Right ventricle myocardium inferior (tissue), 1 donor: ENCODE results near the gene VPS52. TPM values are rescaled to one million over a fixed set of nuclear protein-coding genes. Genes with fewer than 3 reads are reported as not detected.
"Not testable (repeated sequence)": the region's sequence is repeated elsewhere in the genome, so short reads cannot be mapped to it uniquely, and the experiment has no call there.

Source experiments
- ATAC-seq: fragments of 200-7000 bp; cut with Tn5 transposase; one replicate; pipeline ENCODE4 v1.9.1; 2020; ENCODE audit warnings: mild to moderate bottlenecking, moderate library complexity
- DNase-seq: peaks from one replicate; pipeline ENCODE4 v3.0.0; 2021; ENCODE audit errors: missing footprints
- intact Hi-C: fragments of 100-400 bp; cut with DNase I; formaldehyde crosslinking; loops from one replicate; pipeline ENCODE4 v1.11.0; 2022
- total RNA-seq: library from RNA; stranded (reverse); fragmentation: NEBNext Ultra II Directional; extraction: Animal tissue kit (Norgen Biotek cat#: 25700); gene quantifications from one replicate; pipeline ENCODE4 v1.2.1, GENCODE V29; 2021
- donor health status: DM: no; HTN: yes; CAD: no; lungs with severe emphysema.

Gene VPS52
- total RNA-seq, 1 donor from 2014 or later: 31.4 TPM

GRCh38 chr6:33288921-33289783 lies 17.5 kb upstream of the VPS52 start, which contains the start of the genes PFDN6 and WDR46:
Gene PFDN6, plus strand, starts transcription at chr6:33289601. Its CDS starts 256 bp downstream, at chr6:33289857.
Gene WDR46, minus strand, starts transcription at chr6:33289239. Its CDS starts 69 bp downstream, at chr6:33289170.
- intact Hi-C loops: loop anchor here (10.0 kb wide), 1 partner anchor 126 kb away; the partner anchor contains the start of genes CUTA and PHF1
- DNase-seq: peak; percentile 86
- peak; percentile 95 for ATAC-seq

- DNase-seq (no peak), ATAC-seq (no peak)
- intact Hi-C loops: loop anchor here (10.0 kb wide), 1 partner anchor 126 kb away; the partner anchor contains the start of genes CUTA and PHF1
These were observed 16.7 kb upstream of the VPS52 start for GRCh38 chr6:33288141-33288920.

DNA sequence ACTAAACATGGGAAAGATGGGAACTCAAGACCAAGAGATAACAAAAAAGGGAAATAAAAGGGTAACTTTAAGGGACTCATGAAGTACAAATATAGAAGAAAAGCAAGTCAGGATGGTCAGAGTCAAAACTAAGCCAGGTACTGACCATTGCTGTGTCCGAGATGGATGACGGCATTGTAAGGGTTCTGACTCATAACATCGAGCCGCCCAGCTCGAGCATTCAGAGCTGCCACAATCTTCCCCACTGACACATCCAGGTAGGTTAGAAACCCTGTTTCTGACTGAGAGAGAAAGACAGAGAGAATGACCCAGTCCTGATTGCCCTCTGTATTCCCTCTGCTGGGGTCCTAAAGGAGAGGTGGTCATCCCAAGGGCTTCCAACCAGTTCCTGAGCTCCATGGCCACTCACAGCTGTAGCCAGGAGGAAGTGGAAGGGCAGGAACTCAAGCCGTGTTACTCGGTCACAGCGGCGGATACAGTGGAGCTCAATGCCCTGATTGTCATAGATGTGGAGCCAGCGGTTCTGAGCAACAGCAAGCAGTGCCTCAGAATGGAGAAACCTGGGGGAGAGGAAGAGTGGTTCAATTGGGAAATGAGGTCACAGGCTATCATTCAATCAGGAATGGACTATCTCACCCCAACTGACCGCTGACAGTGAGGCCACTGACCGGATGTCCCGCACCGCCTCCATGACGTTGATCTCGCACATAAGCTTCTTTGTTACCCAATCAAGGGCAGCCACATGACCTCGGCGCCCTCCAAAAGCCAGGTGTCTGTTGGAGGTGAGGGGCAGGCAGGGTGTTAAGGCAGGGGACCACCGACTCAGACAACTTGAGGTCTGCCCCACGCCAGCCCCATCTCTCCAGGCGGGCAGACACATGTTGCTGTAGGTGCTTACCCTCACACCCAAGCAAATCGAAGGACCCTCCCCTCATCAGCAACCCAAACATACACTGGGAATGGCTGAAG lies 15.6 kb upstream of the VPS52 start:
- intact Hi-C loops: loop anchor here (10.0 kb wide), 1 partner anchor 128 kb away; the partner anchor contains the start of genes CUTA and PHF1
- DNase-seq: no peak
- ATAC-seq: no peak

- intact Hi-C loops: loop anchor here (10.0 kb wide), 1 partner anchor 130 kb away; the partner anchor contains the start of genes CUTA and PHF1
- ATAC-seq, DNase-seq: not testable (repeated sequence)
These were observed 13.5 kb upstream of the VPS52 start for GRCh38 chr6:33285214-33285613.

DNA sequence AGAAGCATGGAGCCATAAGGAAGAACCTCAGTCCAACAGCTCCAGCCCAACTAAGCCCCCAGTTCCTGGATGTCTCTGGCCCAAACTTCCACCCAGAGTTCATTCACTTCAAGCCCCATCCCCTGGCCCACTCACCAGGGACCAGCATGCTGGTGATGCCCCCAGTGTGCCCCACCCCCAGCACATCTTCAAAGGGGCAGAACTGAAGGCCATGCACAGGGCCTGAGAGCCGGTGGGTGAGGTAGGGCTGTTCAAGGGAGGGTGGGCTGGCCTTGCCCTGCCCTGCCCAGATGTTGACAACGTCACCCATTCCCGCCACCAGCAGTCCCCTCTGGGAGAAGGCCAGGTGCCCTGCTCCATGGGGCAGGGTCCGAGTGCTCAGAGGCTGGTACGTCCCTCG lies 8.9 kb upstream of the VPS52 start:
- no peak for ATAC-seq
- peak; percentile 56 for DNase-seq
- intact Hi-C loops: loop anchor here (10.0 kb wide), 1 partner anchor 134 kb away; the partner anchor contains the start of genes CUTA and PHF1

GRCh38 chr6:33279971-33280511 lies 8.4 kb upstream of the VPS52 start:
- DNase-seq: no peak
- intact Hi-C loops: loop anchor here (10.0 kb wide), 1 partner anchor 135 kb away; the partner anchor contains the start of genes CUTA and PHF1
- no peak for ATAC-seq

- intact Hi-C loops: no loop called here
- DNase-seq (no peak), ATAC-seq (no peak)
These were observed 7.6 kb upstream of the VPS52 start for GRCh38 chr6:33279257-33279695.

- intact Hi-C loops: no loop called here
- no peak for DNase-seq
- no peak for ATAC-seq
These were observed 7.1 kb upstream of the VPS52 start for GRCh38 chr6:33278810-33279209.

GRCh38 chr6:33278392-33278741 lies 6.7 kb upstream of the VPS52 start:
- ATAC-seq: no peak
- intact Hi-C loops: no loop called here
- no peak for DNase-seq

DNA sequence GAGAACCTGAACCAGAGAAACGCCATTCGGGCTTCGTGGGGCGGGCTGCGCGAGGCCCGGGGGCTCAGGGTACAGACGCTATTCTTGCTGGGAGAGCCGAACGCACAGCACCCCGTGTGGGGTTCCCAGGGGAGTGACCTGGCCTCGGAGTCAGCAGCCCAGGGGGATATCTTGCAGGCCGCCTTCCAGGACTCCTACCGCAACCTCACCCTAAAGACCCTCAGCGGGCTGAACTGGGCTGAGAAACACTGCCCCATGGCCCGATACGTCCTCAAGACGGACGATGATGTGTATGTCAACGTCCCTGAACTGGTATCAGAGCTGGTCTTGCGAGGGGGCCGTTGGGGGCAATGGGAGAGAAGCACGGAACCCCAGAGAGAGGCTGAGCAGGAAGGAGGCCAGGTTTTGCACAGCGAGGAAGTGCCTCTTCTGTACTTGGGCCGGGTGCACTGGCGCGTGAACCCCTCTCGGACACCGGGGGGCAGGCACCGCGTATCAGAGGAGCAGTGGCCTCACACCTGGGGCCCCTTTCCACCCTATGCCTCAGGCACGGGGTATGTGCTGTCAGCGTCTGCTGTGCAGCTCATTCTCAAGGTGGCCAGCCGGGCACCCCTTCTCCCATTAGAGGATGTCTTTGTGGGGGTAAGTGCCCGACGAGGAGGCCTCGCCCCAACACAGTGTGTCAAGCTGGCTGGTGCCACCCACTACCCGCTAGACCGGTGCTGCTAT lies 6.2 kb upstream of the VPS52 start:
- intact Hi-C loops: no loop called here
- DNase-seq (peak; percentile 56), ATAC-seq (no peak)

DNA sequence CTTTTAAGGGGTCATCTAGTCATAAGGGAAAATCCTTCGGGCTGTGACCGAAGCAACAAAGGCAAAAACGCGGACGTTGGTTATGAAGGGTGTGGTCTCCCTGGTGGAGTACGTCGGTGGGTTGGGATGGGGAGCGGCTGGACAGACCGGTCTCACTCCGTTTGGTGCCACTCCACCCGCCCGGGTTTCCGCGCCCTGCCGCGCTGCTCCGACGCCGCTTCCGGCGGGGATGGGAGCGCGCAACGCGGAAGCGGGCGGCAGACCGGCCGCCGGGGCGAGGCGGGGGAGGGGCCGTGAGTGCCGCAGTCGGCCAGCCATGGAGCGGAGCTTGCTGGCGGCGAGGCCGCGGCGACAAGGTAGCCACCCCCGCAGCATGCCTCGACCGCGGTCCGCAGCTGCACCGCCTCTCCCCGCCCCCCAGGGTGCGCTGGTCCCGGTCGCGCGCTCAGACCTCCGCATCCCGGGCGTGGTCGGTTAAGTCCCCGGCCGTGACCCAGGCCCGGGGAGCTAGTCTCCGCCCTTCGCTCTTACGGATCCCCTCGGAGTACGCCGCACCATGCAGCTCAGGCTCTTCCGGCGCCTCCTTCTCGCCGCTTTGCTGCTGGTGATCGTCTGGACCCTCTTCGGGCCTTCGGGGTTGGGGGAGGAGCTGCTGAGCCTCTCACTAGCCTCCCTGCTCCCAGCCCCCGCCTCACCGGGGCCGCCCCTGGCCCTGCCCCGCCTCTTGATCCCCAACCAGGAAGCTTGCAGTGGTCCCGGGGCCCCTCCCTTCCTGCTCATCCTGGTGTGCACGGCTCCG lies 5.4 kb upstream of the VPS52 start, which contains the start of gene B3GALT4:
Gene B3GALT4 (plus strand): TSS at position 260 of the 799 bp plus-strand sequence. CDS start 297 bp downstream, at position 557.
- DNase-seq (peak; percentile 91), ATAC-seq (peak; percentile 69)
- intact Hi-C loops: no loop called here

GRCh38 chr6:33276581-33276863 lies 4.8 kb upstream of the VPS52 start:
- intact Hi-C loops: no loop called here
- ATAC-seq (no peak), DNase-seq (peak; percentile 18)

DNA sequence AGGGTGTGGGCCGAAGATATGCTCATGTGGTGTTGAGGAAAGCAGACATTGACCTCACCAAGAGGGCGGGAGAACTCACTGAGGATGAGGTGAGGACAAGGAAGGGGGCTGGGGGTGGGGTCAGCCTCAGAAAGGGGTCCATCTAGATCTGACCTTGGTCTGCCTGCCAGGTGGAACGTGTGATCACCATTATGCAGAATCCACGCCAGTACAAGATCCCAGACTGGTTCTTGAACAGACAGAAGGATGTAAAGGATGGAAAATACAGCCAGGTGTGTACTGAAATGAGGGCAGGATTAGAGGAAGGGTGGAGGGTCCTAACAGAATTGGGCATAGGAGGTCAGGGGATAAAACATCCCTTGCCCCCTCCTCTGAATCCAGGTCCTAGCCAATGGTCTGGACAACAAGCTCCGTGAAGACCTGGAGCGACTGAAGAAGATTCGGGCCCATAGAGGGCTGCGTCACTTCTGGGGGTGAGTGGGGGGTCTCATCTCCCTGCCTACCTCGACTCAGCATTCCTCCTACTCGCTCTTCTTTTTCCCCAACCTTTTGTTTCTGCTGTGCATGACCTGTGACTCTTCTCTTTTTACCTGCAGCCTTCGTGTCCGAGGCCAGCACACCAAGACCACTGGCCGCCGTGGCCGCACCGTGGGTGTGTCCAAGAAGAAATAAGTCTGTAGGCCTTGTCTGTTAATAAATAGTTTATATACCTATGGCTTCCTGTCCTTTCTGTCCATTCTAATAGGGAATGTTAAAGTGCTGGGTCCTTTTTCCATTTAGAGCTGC lies 4.3 kb upstream of the VPS52 start:
- DNase-seq, ATAC-seq, intact Hi-C loops: not testable (repeated sequence)

DNA sequence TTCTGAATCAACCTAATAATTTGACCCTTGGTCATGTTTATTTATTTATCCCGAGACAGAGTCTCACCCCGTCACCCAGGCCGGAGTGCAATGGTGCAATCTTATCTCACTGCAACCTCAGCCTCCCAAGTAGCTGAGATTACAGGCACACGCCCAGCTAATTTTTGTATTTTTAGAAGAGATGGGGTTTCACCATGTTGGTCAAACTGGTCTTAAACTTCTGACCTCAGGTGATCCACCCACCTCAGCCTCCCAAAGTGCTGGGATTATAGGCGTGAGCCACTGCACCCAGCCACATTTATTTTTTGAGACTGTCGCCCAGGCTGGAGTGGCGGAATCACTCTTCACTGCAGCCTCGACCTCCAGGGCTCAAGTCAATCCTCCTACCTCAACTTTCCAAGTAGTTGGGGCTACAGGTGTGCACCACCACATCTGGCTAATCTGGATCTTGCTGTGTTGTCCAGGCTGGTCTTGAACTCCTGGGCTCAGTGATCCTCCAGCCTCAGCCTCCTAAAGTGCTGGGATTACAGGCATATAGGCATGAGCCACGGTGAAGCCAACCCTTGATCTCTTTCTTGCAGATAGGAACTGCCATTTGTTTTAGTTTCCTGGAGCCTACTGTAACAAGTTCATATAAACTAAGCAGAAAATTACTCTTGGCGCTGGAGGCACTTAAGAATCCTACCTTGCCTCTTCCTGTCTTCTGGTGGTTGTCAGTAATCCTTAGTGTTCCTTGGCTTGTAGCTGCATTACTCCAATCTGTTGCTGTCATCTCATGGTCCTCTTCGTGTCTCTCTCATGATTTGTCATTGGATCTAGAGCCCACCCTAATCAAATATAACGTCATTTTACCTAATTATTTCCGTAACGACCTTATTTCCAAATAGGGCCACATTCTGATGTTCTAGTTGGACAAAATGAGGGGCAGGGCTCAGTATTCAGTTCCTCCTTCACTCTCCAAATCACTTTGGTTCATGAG lies 2.5 kb upstream of the VPS52 start:
- DNase-seq (no peak), ATAC-seq (no peak)
- intact Hi-C loops: loop anchor here (2.0 kb wide), 1 partner anchor 43 kb away; the partner anchor contains the start of gene ZBTB22
